Measurements from ENCODE around the gene MMP2. TPM values are rescaled to one million over a fixed set of nuclear protein-coding genes. Genes with fewer than 3 reads are reported as not detected.
A peak's percentile ranks its signal among the peaks of the same experiment; 100 is the strongest.

The MMP2 gene
- total and polyA plus RNA-seq, 5 donors = 43.5 to 207 (median 142) TPM

- peak; percentile 51 to 82 (median 81) for DNase-seq
- H3K27ac ChIP-seq (ENCODE audit: low read length) = no peak overlapping the region
- H3K4me3 ChIP-seq (ENCODE audit: low read length) = no peak overlapping the region
- ATAC-seq = peak; percentile 82 to 87
- no peaks in the 10 kb centered on the region for H3K4me1 ChIP-seq (ENCODE audit: control insufficient read depth, insufficient read depth, low read length)
- no peaks in the 10 kb centered on the region for H3K9me3 ChIP-seq (ENCODE audit: control insufficient read depth, low read length)
- no peaks in the 10 kb centered on the region for H3K27me3 ChIP-seq (ENCODE audit: control insufficient read depth, insufficient read depth)
- 76% methylated on average over 8 of the region's 8 CpGs for whole genome bisulfite sequencing
- intact Hi-C loops (cut with DNase I) = no loop called here
Measured at GRCh38 chr16:55444754-55445485, 34.1 kb upstream of the MMP2 start.

DNA sequence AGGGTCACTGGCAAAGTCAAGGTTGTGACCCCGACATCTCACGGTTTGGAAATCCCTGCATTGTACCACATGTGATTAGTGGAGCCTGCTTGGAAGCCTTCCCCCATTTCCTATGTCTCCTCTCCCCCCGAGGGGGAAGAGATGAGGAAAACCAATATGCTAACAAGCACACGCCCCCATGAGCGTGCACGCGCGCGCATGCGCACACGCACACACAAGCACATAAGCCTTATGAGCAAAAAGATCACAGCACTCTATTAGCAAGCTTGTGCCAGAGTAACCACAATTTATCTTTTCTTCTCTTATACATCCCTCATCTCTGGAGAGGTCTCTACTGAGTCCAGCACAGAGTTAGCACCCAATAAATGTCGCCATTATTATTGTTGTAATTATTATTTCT, 31.8 kb upstream of the MMP2 start:
- WGBS = 88% methylated on average over 12 of the region's 12 CpGs
- Histone ChIP-seq H3K9me3 (ENCODE audit: control insufficient read depth, low read length) (no peaks in the 10 kb centered on the region), H3K27me3 (ENCODE audit: control insufficient read depth, insufficient read depth) (no peaks in the 10 kb centered on the region), H3K27ac (ENCODE audit: low read length) (no peak overlapping the region), H3K4me1 (ENCODE audit: control insufficient read depth, insufficient read depth, low read length) (no peaks in the 10 kb centered on the region), H3K4me3 (ENCODE audit: low read length) (no peak overlapping the region)
- intact Hi-C loops (cut with DNase I) = no loop called here
- ATAC-seq = no peak
- no peak for DNase-seq

- Histone ChIP-seq H3K4me1 (ENCODE audit: control insufficient read depth, insufficient read depth, low read length) (no peaks in the 10 kb centered on the region), H3K4me3 (ENCODE audit: low read length) (no peak overlapping the region), H3K9me3 (ENCODE audit: control insufficient read depth, low read length) (no peaks in the 10 kb centered on the region), H3K27me3 (ENCODE audit: control insufficient read depth, insufficient read depth) (no peaks in the 10 kb centered on the region), H3K27ac (ENCODE audit: low read length) (no peak overlapping the region)
- intact Hi-C loops (cut with DNase I) = no loop called here
- no peak for ATAC-seq
- WGBS = 84% methylated on average over 2 of the region's 2 CpGs
- no peak for DNase-seq
Measured at GRCh38 chr16:55452996-55453395, 26.0 kb upstream of the MMP2 start.

DNA sequence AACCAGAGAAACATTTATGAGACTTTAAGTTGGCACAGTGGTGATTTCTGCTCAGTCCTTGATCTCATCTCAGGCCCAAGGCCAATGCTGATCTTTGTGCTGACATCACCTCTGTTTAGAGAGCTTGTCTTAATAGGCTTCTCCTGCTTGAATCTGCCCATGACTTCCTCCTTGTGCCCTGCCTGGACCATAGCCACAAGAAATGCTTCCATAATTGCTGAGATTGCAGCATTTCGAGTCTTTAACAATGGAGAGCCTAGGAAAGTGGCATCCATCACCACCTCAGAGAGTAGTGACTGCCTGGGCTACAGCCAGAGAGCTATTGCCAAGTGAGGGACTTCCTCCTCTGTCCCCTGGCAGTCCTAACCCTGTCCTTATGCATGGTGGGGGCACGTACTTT, 25.1 kb upstream of the MMP2 start:
- 53% methylated on average over 2 of the region's 2 CpGs for WGBS
- Histone ChIP-seq H3K27me3 (ENCODE audit: control insufficient read depth, insufficient read depth) (no peaks in the 10 kb centered on the region), H3K27ac (ENCODE audit: low read length) (no peak overlapping the region), H3K4me1 (ENCODE audit: control insufficient read depth, insufficient read depth, low read length) (no peaks in the 10 kb centered on the region), H3K4me3 (ENCODE audit: low read length) (no peak overlapping the region), H3K9me3 (ENCODE audit: control insufficient read depth, low read length) (no peaks in the 10 kb centered on the region)
- intact Hi-C loops (cut with DNase I) = no loop called here
- ATAC-seq = peak in 1 of 2 donors; percentile 47
- no peak for DNase-seq

DNA sequence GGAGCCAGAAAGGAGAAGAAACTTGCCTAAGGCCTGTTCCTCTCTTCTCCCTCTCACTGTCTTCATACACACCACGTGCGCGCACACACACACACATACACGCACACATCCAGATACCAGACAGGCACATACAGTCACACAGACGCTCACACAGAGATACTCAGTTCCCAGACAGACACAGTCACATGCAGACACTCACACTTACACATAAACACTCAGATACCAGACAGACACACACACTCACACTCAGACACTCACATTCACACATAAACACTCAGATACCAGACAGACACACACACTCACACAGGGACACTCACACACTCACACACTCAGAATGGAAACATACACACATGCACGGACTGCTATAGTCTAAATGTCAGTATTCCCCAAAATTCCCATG, 24.1 kb upstream of the MMP2 start:
- Histone ChIP-seq H3K9me3 (ENCODE audit: control insufficient read depth, low read length) (no peaks in the 10 kb centered on the region), H3K27me3 (ENCODE audit: control insufficient read depth, insufficient read depth) (no peaks in the 10 kb centered on the region), H3K27ac (ENCODE audit: low read length) (no peak overlapping the region), H3K4me3 (ENCODE audit: low read length) (no peak overlapping the region), H3K4me1 (ENCODE audit: control insufficient read depth, insufficient read depth, low read length) (no peaks in the 10 kb centered on the region)
- ATAC-seq = no peak
- no peak for DNase-seq
- intact Hi-C loops (cut with DNase I) = no loop called here
- WGBS = 61% methylated on average over 6 of the region's 6 CpGs

- 67% methylated on average over 6 of the region's 6 CpGs for whole genome bisulfite sequencing
Measured at GRCh38 chr16:55462241-55462640, 16.8 kb upstream of the MMP2 start.

GRCh38 chr16:55464375-55464774, 14.6 kb upstream of the MMP2 start:
- DNase-seq = no peak
- no peak overlapping the region for H3K4me3 ChIP-seq (ENCODE audit: low read length)
- H3K4me1 ChIP-seq (ENCODE audit: control insufficient read depth, insufficient read depth, low read length) = no peaks in the 10 kb centered on the region
- no peaks in the 10 kb centered on the region for H3K9me3 ChIP-seq (ENCODE audit: control insufficient read depth, low read length)
- ATAC-seq = no peak
- WGBS = 47% methylated on average over 4 of the region's 4 CpGs
- no peak overlapping the region for H3K27ac ChIP-seq (ENCODE audit: low read length)
- intact Hi-C loops (cut with DNase I) = loop anchor here in 3 of 4 donors (2.0 to 10.0 kb wide), 4 partner anchors 80 to 380 kb away; no protein-coding TSS in a partner anchor
- H3K27me3 ChIP-seq (ENCODE audit: control insufficient read depth, insufficient read depth) = no peaks in the 10 kb centered on the region

More at GRCh38 chr16:55462241-55462640, 16.8 kb upstream of the MMP2 start:
- no peaks in the 10 kb centered on the region for H3K4me1 ChIP-seq (ENCODE audit: control insufficient read depth, insufficient read depth, low read length)
- H3K9me3 ChIP-seq (ENCODE audit: control insufficient read depth, low read length) = no peaks in the 10 kb centered on the region
- no peak overlapping the region for H3K4me3 ChIP-seq (ENCODE audit: low read length)
- intact Hi-C loops (cut with DNase I) = loop anchor here in 3 of 4 donors (5.0 to 10.0 kb wide), 2 partner anchors 240 to 383 kb away; no protein-coding TSS in a partner anchor
- ATAC-seq = no peak
- H3K27me3 ChIP-seq (ENCODE audit: control insufficient read depth, insufficient read depth) = no peaks in the 10 kb centered on the region
- no peak for DNase-seq
- H3K27ac ChIP-seq (ENCODE audit: low read length) = no peak overlapping the region

- 31% methylated on average over 19 of the region's 19 CpGs for WGBS
- H3K4me1 ChIP-seq (ENCODE audit: control insufficient read depth, insufficient read depth, low read length) = no peaks in the 10 kb centered on the region
- H3K4me3 ChIP-seq (ENCODE audit: low read length) = no peak overlapping the region
- intact Hi-C loops (cut with DNase I) = loop anchor here (2.0 to 10.0 kb wide), 6 partner anchors 77 to 380 kb away; no protein-coding TSS in a partner anchor
- no peaks in the 10 kb centered on the region for H3K27me3 ChIP-seq (ENCODE audit: control insufficient read depth, insufficient read depth)
- H3K9me3 ChIP-seq (ENCODE audit: control insufficient read depth, low read length) = no peaks in the 10 kb centered on the region
- DNase-seq = peak; percentile 86 to 96 (median 94)
- no peak overlapping the region for H3K27ac ChIP-seq (ENCODE audit: low read length)
- ATAC-seq = peak; percentile 88 to 93
Measured at GRCh38 chr16:55465077-55465896, 13.7 kb upstream of the MMP2 start.

- H3K27ac ChIP-seq (ENCODE audit: low read length) = no peak overlapping the region
- H3K4me1 ChIP-seq (ENCODE audit: control insufficient read depth, insufficient read depth, low read length) = no peaks in the 10 kb centered on the region
- H3K27me3 ChIP-seq (ENCODE audit: control insufficient read depth, insufficient read depth) = no peaks in the 10 kb centered on the region
- H3K4me3 ChIP-seq (ENCODE audit: low read length) = no peak overlapping the region
- DNase-seq (no peak), ATAC-seq (no peak)
- WGBS = 96% methylated on average over 4 of the region's 4 CpGs
- intact Hi-C loops (cut with DNase I) = loop anchor here (2.0 to 10.0 kb wide), 5 partner anchors 76 to 379 kb away; no protein-coding TSS in a partner anchor
- H3K9me3 ChIP-seq (ENCODE audit: control insufficient read depth, low read length) = no peaks in the 10 kb centered on the region
Measured at GRCh38 chr16:55466209-55466608, 12.8 kb upstream of the MMP2 start.

DNA sequence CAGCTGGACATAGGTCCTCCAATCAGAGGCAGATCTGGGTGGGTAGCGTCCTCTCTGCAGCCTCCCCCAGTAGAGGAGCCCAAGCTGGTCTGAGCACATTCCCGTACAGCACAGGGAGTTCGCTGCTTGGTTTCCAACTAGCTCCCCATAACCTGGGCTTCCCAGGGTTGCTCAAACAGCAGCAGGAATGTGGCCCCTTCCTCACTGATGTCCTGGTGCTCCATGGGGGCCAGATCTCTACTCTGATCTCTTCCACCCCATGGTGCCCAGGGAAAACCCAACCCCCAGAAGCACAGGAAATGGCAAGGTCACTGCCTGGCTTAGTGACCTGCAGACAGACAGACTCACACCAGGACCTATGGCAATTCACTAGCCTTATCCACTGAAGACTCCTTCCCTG, 11.1 kb upstream of the MMP2 start:
- no peak overlapping the region for H3K4me3 ChIP-seq (ENCODE audit: low read length)
- 87% methylated on average over 3 of the region's 3 CpGs for WGBS
- no peak overlapping the region for H3K27ac ChIP-seq (ENCODE audit: low read length)
- ATAC-seq (no peak), DNase-seq (no peak)
- H3K27me3 ChIP-seq (ENCODE audit: control insufficient read depth, insufficient read depth) = no peaks in the 10 kb centered on the region
- no peaks in the 10 kb centered on the region for H3K4me1 ChIP-seq (ENCODE audit: control insufficient read depth, insufficient read depth, low read length)
- intact Hi-C loops (cut with DNase I) = loop anchor here (2.0 to 10.0 kb wide), 5 partner anchors 74 to 377 kb away; no protein-coding TSS in a partner anchor
- H3K9me3 ChIP-seq (ENCODE audit: control insufficient read depth, low read length) = no peaks in the 10 kb centered on the region

Data from right cardiac atrium (tissue), 5 donors.